ENCODE measurements around the gene CRYBA4. TPM values are rescaled to one million over a fixed set of nuclear protein-coding genes. Genes with fewer than 3 reads are reported as not detected.

CRYBA4 gene
- total and polyA plus RNA-seq, 9 donors: 0.59 TPM; not detected in 8

DNA sequence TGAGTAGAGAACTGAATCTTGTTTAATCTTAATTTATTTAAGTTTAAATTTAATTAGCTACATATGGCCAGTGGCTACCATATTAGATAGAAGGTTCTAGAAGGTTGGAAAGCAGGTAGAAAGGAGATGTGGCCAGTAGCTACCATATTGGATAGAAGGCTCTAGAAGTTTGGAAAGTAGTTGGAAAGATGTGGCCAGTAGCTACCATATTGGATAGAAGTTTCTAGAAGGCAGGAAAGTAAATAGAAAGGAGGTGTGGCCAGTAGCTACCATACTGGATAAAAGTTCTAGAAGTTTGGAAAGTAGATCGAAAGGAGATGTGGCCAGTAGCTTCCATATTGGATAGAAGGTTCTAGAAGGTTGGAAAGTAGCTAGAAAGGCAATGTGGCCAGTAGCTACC, 2.2 kb downstream of the CRYBA4 start:
- no peak for TF ChIP-seq EP300 (IDR thresholded peaks at IDR 0.05)
- TF ChIP-seq CTCF (IDR thresholded peaks at IDR 0.05): no peak
- no peak for TF ChIP-seq POLR2A (IDR thresholded peaks at IDR 0.05)
- Histone ChIP-seq H3K27me3 (no peaks in the 10 kb centered on the region), H3K9me3 (no peaks in the 10 kb centered on the region), H3K36me3 (no peaks in the 10 kb centered on the region), H3K27ac (no peak overlapping the region), H3K4me3 (no peak overlapping the region), H3K4me1 (ENCODE audit: insufficient read depth) (no peaks in the 10 kb centered on the region)
- 84 to 96% (median 92%) methylated on average over 1 of the region's 1 CpG for WGBS, 3 donors
- DNase-seq: no peak
- intact Hi-C loops (cut with DNase I): no loop called here

GRCh38 chr22:26624803-26625202, 3.0 kb downstream of the CRYBA4 start:
- TF ChIP-seq EP300 (IDR thresholded peaks at IDR 0.05): no peak
- TF ChIP-seq POLR2A (IDR thresholded peaks at IDR 0.05): no peak
- no peak for TF ChIP-seq CTCF (IDR thresholded peaks at IDR 0.05)
- no peak for DNase-seq
- Histone ChIP-seq H3K27me3 (no peaks in the 10 kb centered on the region), H3K27ac (no peak overlapping the region), H3K36me3 (no peaks in the 10 kb centered on the region), H3K4me1 (ENCODE audit: insufficient read depth) (no peaks in the 10 kb centered on the region), H3K4me3 (no peak overlapping the region), H3K9me3 (no peaks in the 10 kb centered on the region)
- whole genome bisulfite sequencing, 3 donors: 73 to 80% (median 78%) methylated on average over 12 of the region's 12 CpGs
- intact Hi-C loops (cut with DNase I): no loop called here

DNA sequence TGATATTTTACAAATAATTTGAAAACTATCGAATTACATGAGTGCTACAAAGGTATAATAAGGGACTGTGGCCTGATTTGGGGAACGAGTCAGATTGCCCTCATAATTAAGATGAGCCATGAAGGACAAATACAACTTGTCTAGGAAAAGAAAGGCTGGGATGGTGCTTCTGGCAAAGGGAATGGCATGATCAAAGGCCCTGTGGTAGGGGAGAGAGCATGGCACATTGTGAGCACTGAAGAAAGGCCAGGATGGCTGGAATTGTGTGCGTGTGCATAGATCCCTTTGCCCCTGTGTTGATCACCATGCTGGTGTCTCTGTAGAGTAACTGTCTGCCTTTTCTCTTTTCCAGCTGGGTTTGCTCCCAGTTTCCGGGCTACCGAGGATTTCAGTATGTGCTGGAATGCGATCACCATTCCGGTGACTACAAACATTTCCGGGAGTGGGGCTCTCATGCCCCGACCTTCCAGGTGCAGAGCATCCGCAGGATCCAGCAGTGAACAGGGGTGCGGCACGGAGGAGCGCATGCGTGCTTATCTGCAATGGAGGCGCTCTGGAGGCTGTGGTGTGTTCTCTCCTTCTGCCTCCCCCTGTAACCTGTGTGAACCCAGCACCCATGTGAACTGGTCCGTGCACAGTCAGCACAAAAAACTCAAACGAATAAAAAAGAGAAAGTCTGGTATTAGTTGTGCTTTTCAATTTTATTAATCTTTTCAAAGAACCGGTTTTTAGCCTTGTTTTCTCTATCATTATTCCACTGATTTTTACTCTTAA, 8.4 kb downstream of the CRYBA4 start:
- TF ChIP-seq POLR2A (IDR thresholded peaks at IDR 0.05) (no peak), CTCF (IDR thresholded peaks at IDR 0.05) (no peak), EP300 (IDR thresholded peaks at IDR 0.05) (no peak)
- Histone ChIP-seq H3K9me3 (no peaks in the 10 kb centered on the region), H3K27ac (no peak overlapping the region), H3K4me1 (ENCODE audit: insufficient read depth) (no peaks in the 10 kb centered on the region), H3K4me3 (no peak overlapping the region), H3K36me3 (no peaks in the 10 kb centered on the region), H3K27me3 (no peaks in the 10 kb centered on the region)
- intact Hi-C loops (cut with DNase I): no loop called here
- 85 to 89% (median 87%) methylated on average over 18 of the region's 18 CpGs for WGBS, 3 donors
- DNase-seq: peak in 1 of 5 donors; percentile 24

DNA sequence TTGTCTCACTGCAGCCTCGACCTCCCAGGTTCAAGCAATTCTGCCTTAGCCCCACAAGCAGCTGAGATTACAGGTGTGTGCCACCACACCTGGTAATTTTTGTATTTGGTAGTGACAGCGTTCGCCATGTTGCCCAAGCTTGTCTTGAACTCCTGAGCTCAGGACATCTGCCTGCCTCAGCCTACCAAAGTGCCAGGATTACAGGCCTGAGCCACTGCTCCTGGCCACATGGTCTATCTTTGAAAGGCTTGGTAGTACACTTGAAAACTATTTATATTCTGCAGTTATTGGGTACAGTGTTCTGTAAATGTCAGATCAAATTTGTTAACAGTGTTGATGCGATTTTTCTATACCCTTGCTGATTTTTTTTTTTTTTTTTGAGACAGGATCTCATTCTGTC, 9.5 kb downstream of the CRYBA4 start:
- 93 to 95% (median 94%) methylated on average over 4 of the region's 4 CpGs for WGBS, 3 donors
- Histone ChIP-seq H3K4me1 (ENCODE audit: insufficient read depth) (no peaks in the 10 kb centered on the region), H3K9me3 (peaks cover 0 to 3% of the 10 kb centered on the region in 2 donors), H3K4me3 (no peak overlapping the region), H3K27me3 (no peaks in the 10 kb centered on the region), H3K36me3 (no peaks in the 10 kb centered on the region), H3K27ac (no peak overlapping the region)
- TF ChIP-seq POLR2A (IDR thresholded peaks at IDR 0.05) (no peak), EP300 (IDR thresholded peaks at IDR 0.05) (no peak), CTCF (IDR thresholded peaks at IDR 0.05) (no peak)
- DNase-seq: no peak
- intact Hi-C loops (cut with DNase I): no loop called here
